HT-29 (cell line): ENCODE measurements around the gene SEC61A2. TPM values are rescaled to one million over a fixed set of nuclear protein-coding genes. Genes with fewer than 3 reads are reported as not detected.
"Not testable (repeated sequence)": the region's sequence is repeated elsewhere in the genome, so short reads cannot be mapped to it uniquely, and the experiment has no call there.

Experiments used
- DNase-seq: peaks from one replicate; pipeline ENCODE4 v3.0.0-alpha.2; 2015; ENCODE audit warnings: low spot score
- total RNA-seq: library from RNA; depleted of rRNA; stranded (reverse); fragments of >200 nt; shearing (Covaris generic); gene quantifications from 2 replicates; pipeline ENCODE4 v1.2.3, GENCODE V29; 2014; rRNA removed

The SEC61A2 gene
- total RNA-seq = 2.2 and 6.3 TPM in 2 replicates

GRCh38 chr10:12129222-12130111 is at the start of gene SEC61A2:
Gene SEC61A2 (plus strand): TSS chr10:12129677. CDS start chr10:12129788, 111 bp downstream.
- peak; percentile 93 for DNase-seq

GRCh38 chr10:12081470-12081869 is 48.0 kb upstream of the SEC61A2 start:
- no peak for DNase-seq

GRCh38 chr10:12081879-12082557 is 47.5 kb upstream of the SEC61A2 start:
- DNase-seq = no peak

DNA sequence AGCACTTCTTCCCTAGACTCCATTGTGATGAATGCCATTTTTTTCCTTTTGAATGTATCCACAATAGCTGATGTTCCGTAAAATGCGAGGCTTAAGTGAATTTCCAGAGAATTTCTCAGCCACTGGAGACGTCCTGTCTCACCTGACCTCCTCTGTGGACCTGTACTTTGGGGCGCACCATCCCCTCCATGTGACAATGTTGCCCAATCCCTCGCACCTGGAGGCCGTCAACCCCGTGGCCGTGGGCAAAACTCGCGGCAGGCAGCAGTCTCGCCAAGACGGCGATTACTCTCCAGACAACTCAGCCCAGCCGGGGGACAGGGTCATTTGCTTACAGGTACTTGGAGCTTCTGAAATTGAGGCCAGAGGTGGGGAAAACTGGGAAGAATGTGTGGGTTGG is 40.6 kb upstream of the SEC61A2 start:
- no peak for DNase-seq

DNA sequence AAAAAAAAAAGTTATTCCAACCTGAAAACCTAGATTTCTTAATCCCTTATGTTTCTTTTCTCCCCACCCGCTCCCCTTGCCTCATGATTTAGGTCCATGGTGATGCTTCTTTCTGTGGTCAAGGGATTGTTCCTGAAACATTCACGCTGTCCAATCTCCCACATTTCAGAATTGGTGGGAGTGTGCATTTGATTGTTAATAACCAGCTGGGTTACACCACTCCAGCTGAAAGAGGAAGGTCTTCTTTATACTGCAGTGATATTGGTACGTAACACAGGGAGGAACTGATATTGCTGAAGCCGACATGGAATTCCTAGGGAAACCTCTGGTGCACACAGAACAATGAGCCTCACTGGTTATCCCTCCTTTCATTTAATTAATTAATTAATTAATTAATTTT is 38.1 kb upstream of the SEC61A2 start:
- no peak for DNase-seq

DNA sequence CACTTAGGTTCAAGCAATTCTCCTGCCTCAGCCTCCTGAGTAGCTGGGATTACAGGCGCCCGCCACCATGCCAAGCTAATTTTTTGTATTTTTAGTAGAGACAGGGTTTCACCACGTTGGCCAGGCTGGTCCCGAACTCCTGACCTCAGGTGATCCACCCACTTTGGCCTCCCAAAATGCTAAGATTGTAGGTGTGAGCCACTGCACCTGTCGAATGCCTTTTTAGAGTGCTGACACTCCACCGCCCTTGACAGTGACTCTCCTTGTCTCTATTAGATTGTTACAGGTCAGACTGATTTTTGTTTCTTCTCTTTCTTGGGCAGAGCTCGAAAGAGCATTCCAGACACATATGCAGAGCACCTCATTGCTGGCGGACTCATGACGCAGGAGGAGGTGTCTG is 32.1 kb upstream of the SEC61A2 start:
- DNase-seq = not testable (repeated sequence)

GRCh38 chr10:12097791-12098190 is 31.7 kb upstream of the SEC61A2 start:
- DNase-seq = peak; percentile 84

DNA sequence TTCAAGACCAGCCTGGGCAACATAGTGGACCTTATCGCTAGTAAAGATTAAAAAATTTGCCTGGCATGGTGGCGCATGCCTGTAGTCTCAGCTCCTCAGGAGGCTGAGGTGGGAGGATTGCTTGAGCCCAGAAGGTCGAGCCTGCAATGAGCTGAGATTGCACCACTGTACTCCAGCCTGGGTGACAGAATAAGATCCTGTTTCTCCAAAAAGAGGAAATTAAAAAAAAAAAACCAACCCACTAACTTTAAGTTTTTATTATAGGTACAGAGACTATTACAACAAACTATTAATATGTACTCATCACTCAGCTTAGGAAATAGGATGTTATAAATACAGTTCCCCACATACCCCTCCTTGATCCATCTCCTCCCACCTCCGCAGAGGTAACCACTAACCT is 30.5 kb upstream of the SEC61A2 start:
- DNase-seq = no peak

DNA sequence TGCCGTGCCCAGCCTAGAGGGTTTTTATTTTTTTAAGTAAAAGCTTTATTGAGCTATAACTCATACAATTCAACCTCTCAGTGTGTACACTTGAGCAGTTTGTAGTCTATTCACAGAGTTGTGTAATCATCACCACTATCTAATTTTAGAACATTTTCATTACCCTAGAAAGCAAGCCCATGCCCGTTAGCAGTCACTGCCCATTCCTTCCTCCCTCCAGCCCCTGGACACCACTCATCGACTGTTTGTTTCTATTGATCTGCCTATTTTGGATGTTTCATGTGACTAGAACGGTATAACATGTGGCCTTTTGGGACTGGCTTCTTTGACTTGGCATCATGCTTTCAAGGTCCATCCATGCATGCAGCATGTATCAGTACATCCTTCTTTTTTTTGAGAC is 25.7 kb upstream of the SEC61A2 start:
- no peak for DNase-seq

DNA sequence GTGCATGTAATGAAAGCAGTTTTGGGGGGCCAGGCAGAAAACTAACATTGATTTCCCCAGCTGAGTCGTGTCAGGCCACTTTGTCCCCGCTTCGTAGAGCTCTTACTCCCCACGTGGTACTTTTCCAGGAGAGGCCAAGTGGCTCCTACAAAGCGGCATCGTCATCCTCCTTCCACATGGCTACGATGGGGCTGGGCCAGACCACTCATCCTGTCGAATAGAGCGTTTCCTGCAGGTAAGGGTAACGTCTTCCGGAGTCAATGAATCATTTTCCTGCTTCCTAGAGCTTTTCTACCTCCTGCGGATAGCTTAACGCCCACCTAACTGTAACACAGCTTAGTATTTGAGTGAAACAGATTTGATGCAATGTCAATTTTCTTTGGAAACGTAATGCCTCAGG is 21.7 kb upstream of the SEC61A2 start:
- no peak for DNase-seq

- DNase-seq = no peak
Observed at GRCh38 chr10:12109286-12109685, 20.2 kb upstream of the SEC61A2 start.

DNA sequence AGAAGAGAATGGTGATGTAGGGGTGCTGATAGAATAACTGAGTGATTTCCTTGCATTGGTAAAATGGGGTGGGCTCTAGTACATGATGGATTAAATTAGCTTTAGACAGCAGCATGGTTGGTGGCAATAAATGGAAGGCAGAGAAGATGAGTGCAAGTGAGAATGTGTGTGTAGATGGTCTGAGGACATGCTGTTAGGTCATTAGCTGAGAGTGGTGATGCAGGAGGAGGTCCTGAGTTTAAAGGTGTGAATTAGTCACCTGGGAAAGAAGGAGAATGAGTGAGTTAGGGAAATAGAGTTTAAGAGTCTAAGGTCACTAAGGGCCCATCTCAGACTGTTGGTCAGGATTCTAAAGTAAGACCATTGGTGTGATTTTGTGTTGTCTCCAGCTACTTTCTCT is 17.9 kb upstream of the SEC61A2 start:
- DNase-seq = no peak

DNA sequence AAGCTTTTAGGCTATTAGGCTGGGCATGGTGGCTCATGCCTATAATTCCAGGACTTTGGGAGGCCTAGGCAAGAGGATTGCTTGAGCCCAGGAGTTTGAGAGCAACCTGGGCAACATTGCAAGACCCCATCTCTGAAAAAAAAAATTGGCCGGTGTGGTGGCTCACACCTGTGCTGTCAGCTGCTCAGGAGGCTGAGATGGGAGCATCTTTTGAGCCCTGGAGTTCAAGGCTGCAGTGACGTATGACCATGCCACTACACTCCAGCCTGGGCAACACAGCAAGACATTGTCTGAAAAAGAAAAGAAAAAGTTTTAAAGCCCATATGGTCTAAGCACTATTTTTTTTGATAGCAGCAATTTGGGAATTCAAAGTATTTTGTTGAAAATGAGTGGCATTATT is 15.8 kb upstream of the SEC61A2 start:
- no peak for DNase-seq

DNA sequence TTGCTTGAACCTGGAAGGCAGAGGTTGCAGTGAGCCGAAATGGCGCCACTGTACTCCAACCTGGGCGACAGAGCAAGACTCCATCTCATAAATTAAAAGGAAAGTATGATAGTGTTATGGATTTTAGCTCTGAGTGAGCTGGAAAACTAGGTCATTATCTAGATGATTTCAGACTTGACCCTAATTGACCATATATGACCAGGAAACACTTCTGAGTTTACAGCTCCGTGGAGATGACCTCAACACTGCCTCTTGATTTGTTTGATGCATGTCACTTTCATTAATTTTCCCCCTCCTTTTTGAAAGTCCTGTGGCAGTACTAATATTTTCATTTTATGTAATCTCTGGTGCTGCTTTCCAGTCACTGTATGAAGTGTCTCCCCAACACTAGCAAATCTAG is 7.8 kb upstream of the SEC61A2 start:
- DNase-seq = no peak

DNA sequence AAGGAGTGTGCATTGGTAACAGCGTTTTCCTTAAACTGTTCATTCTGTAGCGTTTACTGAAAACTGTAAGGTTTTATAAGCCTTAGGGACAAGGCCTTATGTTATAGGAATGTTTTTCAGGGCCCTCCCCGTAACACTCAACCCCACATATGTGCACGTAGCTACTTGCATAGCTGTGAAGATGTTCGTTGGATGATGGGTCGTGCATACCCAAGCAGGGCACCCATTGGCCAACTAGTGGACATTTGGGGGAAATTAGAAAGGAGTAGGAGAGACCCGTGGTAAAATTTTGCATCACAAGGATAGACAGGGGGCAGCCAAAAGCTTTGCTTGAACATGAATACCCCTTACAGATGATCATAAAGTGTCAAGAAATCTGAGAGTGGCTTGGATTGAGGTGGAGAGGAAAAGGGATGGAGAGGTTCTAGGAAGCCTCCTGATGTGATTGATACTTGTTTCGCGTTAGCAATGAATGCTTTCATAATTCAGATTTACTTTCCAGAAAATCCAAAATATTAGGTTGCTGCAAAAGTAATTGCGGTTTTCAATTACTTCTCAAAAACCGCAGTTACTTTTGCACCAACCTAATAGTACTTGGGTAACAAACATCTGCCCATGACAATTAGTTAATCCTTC is 878 bp downstream of the SEC61A2 start:
- peak; percentile 63 for DNase-seq

DNA sequence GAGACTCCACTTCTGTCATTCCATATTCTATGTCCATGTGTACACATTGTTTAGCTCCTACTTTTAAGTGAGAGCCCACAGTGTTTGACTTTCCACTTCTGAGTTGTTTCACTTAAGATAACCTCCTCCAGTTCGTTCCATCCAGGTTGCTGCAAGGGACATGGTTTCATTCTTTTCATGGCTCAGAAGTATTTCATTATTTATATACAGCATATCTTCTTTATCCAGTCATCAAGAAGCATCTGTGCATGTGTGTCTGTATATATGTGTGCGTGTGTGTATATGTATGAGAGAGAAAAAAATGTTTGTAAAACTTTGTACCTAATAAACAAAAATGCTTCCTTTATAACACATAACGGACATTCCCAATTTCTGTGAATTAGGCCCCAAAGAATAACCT is 6.2 kb downstream of the SEC61A2 start:
- no peak for DNase-seq

DNA sequence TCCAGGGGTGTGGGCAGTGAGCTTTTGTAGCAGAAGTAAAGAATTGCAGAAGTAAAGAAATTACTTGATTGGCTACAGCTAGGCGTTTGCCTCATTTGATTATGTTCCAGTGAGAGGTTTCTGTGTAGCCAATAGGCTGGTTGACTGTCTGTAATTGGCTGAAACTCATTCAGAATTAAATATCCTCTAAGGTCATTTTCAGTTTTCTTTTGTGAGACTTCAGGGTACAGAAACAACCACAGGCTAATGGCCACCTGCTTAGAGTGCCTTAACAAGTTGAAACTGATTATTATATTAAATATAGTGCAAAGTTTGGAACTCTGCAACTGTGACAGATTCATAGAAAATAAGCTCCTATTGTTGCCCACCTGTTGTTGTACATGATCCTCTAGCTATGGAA is 10.6 kb downstream of the SEC61A2 start:
- DNase-seq = no peak

DNA sequence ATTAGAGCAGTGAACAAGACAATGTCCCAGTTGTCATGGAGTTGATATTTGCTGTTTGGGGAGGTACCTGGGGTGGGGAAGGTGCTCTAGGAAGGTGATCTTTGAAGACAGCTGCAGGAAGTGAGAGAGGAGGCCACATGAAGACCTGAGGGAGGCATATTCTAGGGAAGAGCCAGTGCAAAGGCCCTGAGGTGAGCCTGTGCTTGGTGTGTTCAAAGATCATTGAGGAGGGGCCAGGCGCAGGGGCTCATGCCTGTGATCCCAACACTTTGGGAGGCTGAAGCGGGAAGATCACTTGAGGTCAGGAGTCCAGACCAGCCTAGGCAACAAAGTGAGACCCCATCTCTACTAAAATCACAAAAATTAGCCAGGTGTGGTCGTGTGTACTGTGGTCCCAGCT is 15.1 kb downstream of the SEC61A2 start:
- no peak for DNase-seq

DNA sequence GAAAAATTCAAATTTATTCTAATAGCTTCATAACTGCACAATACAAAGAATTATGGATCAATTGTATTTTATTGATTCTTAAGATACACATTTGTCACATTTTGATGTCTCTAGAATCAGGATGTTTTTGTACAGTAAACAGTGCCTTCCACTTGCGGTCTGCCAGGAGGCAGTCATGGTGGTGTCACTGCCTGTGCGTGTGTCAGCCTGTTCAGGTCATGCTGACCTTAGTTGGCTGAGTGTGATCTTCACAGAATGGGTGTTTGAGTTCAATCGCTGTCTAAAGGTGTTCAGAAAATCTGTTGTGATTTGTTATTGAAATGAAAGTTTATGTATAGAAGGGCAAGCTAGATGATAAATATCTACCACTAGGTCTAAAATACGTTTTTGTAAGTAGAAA is 20.7 kb downstream of the SEC61A2 start:
- no peak for DNase-seq

DNA sequence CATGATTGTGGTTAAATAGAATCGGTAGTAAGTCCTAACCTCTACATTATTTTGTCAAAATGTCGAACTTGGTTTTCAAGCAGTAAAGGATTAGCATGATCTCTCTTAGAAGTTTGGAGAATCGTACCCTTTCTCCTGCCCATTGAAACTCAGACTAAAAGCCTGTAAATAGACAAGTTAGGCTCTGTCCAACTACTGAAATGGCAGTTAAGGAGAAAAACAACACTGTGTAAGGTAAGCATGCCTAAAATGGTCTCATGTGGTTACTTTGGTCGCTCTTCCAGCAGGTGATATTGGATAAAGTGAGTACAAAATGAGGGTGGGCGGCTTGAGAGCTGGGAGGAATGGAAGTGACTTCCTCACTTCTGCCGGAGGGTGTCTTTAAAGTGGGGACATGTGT is 25.0 kb downstream of the SEC61A2 start:
- no peak for DNase-seq

DNA sequence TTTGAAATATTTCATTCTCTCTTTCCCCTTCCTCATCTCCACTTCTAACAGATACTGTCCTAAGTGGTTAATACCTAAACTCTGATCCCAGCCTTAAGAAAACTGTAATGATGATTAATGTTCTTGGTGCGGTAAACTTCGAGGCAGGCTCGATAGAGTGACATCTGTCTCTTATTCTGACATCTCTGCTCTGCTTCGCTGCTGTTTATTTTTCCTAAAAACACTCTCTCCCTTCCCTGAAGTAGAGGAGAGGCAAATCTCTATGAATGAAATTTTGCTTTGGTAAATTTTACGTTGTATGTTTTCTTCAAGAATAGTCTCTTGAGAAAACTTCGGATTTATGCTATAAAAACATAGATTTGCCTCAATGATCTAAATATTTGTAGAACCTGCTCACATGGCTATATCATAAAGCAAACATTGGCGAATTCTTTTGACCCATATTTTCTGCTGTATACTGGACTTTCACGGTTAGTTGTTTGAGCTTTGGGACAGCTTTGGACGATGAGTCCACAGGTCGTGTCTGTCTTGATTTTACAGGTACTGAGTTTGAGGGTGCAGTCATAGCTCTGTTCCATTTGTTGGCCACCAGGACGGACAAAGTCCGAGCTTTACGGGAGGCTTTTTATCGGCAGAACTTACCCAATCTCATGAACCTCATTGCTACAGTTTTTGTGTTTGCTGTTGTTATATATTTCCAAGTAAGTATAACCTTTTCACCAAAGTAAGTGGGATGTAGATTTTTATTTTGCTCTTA is 27.1 kb downstream of the SEC61A2 start:
- no peak for DNase-seq

DNA sequence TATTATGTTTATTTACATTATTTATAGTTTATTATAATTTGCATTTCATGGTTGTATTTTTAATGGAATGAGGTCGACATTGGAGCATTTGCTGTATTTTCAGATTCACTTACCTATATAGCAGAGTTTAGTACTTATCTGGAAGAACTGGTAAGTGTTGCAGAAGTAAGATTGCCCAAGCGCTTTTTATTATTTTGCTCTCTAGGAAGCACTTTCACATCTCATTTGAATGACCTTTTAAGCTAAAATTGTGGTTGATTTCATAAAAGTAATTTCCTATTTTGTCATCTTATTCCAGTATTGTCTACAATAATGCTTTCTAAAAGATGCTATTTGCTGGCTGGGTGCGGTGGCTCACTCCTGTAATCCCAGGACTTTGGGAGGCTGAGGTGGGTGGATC is 28.6 kb downstream of the SEC61A2 start:
- DNase-seq = no peak
